DND-41 (cell line): Measurements from ENCODE around the gene CDH1.
A peak's percentile ranks its signal among the peaks of the same experiment; 100 is the strongest.

ENCODE experiments used
- ATAC-seq: fragments of 200-7000 bp; cut with Tn5 transposase; 3 replicates; pipeline ENCODE4 v1.9.1; 2021; ENCODE audit warnings: low read depth; ENCODE audit not compliant: insufficient read depth
- DNase-seq: peaks from one replicate; pipeline ENCODE4 v3.0.0-alpha.2; 2020
- H2AFZ ChIP-seq: 2 replicates; pipeline ENCODE4 v1.6.0; 2012; ENCODE audit warnings: low read depth, low read length
- H3K27ac ChIP-seq: 2 replicates; pipeline ENCODE4 v1.5.1; 2012; ENCODE audit warnings: low read length, inconsistent platforms
- H3K27me3 ChIP-seq: fragments of 200-600 bp; sonication (generic); 2 replicates; pipeline ENCODE4 v1.6.0; 2012; ENCODE audit warnings: low read length, mild to moderate bottlenecking, inconsistent platforms; ENCODE audit not compliant: insufficient read depth, poor library complexity
- H3K36me3 ChIP-seq: 2 replicates; pipeline ENCODE4 v1.5.1; 2012; ENCODE audit warnings: low read length, inconsistent platforms; ENCODE audit not compliant: insufficient read depth
- H3K4me1 ChIP-seq: 2 replicates; pipeline ENCODE4 v1.5.1; 2012; ENCODE audit warnings: mild to moderate bottlenecking, low read length; ENCODE audit not compliant: insufficient read depth
- H3K4me2 ChIP-seq: 2 replicates; pipeline ENCODE4 v1.6.0; 2012; ENCODE audit warnings: mild to moderate bottlenecking, moderate library complexity, low read length, inconsistent platforms; ENCODE audit not compliant: insufficient read depth
- H3K4me3 ChIP-seq, 2 experiments: fragments of 200-600 bp in 1 of 2; shearing (Covaris generic) in 1 of 2; 2 replicates each; pipeline ENCODE4 v1.5.1; 2012 to 2016; ENCODE audit warnings: inconsistent platforms in 2 of 2, low read length in 2 of 2, mild to moderate bottlenecking in 2 of 2, low read depth in 1 of 2, moderate library complexity in 1 of 2
- H3K79me2 ChIP-seq: 2 replicates; pipeline ENCODE4 v1.6.0; 2012; ENCODE audit warnings: low read length, inconsistent platforms; ENCODE audit not compliant: insufficient read depth
- H3K9ac ChIP-seq: 2 replicates; pipeline ENCODE4 v1.6.0; 2012; ENCODE audit warnings: low read depth, mild to moderate bottlenecking, inconsistent platforms, low read length, moderate library complexity
- H3K9me3 ChIP-seq: 2 replicates; pipeline ENCODE4 v1.5.1; 2012; ENCODE audit warnings: low read length, moderate library complexity, mild to moderate bottlenecking, inconsistent platforms; ENCODE audit not compliant: insufficient read depth, severe bottlenecking
- H4K20me1 ChIP-seq: 2 replicates; pipeline ENCODE4 v1.6.0; 2012; ENCODE audit warnings: low read length; ENCODE audit not compliant: insufficient read depth
- EZH2 ChIP-seq: IDR thresholded peaks from 3 replicates; pipeline ENCODE4 v1.6.1; 2012; ENCODE audit warnings: borderline replicate concordance, low read depth, mild to moderate bottlenecking, moderate library complexity, low read length, inconsistent platforms; ENCODE audit not compliant: severe bottlenecking
- TF ChIP-seq, protein P1 (sequence below): IDR thresholded peaks from 2 replicates; pipeline ENCODE4 v1.5.1; 2012; ENCODE audit warnings: borderline replicate concordance, low read length, moderate library complexity, mild to moderate bottlenecking; ENCODE audit not compliant: poor library complexity, severe bottlenecking; ENCODE audit errors: extremely low read depth

CDH1 gene

GRCh38 chr16:68731637-68732036 lies 5.5 kb upstream of the CDH1 start:
- Histone ChIP-seq H3K36me3 (no peaks in the 10 kb centered on the region), H3K27ac (no peak overlapping the region), H4K20me1 (no peaks in the 10 kb centered on the region), H3K4me3 (no peak overlapping the region), H3K9ac (no peak overlapping the region), H3K4me1 (no peaks in the 10 kb centered on the region), H2AFZ (no peak overlapping the region), H3K79me2 (no peaks in the 10 kb centered on the region), H3K9me3 (no peaks in the 10 kb centered on the region), H3K27me3 (peaks cover 8% of the 10 kb centered on the region), H3K4me2 (no peak overlapping the region)
- TF ChIP-seq, protein P1, sequence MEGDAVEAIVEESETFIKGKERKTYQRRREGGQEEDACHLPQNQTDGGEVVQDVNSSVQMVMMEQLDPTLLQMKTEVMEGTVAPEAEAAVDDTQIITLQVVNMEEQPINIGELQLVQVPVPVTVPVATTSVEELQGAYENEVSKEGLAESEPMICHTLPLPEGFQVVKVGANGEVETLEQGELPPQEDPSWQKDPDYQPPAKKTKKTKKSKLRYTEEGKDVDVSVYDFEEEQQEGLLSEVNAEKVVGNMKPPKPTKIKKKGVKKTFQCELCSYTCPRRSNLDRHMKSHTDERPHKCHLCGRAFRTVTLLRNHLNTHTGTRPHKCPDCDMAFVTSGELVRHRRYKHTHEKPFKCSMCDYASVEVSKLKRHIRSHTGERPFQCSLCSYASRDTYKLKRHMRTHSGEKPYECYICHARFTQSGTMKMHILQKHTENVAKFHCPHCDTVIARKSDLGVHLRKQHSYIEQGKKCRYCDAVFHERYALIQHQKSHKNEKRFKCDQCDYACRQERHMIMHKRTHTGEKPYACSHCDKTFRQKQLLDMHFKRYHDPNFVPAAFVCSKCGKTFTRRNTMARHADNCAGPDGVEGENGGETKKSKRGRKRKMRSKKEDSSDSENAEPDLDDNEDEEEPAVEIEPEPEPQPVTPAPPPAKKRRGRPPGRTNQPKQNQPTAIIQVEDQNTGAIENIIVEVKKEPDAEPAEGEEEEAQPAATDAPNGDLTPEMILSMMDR: no peak
- no peak for TF ChIP-seq EZH2
- ATAC-seq (no peak), DNase-seq (no peak)

- Histone ChIP-seq H2AFZ (no peak overlapping the region), H3K4me2 (no peak overlapping the region), H3K27ac (no peak overlapping the region), H3K27me3 (peaks cover 8% of the 10 kb centered on the region), H3K4me1 (no peaks in the 10 kb centered on the region), H3K36me3 (no peaks in the 10 kb centered on the region), H3K9me3 (no peaks in the 10 kb centered on the region), H3K4me3 (no peak overlapping the region), H3K79me2 (no peaks in the 10 kb centered on the region), H4K20me1 (no peaks in the 10 kb centered on the region), H3K9ac (no peak overlapping the region)
- TF ChIP-seq, protein P1: no peak
- no peak for TF ChIP-seq EZH2
- ATAC-seq: no peak
- peak; percentile 10 for DNase-seq
These were observed 4.9 kb upstream of the CDH1 start for GRCh38 chr16:68732042-68732680.

DNA sequence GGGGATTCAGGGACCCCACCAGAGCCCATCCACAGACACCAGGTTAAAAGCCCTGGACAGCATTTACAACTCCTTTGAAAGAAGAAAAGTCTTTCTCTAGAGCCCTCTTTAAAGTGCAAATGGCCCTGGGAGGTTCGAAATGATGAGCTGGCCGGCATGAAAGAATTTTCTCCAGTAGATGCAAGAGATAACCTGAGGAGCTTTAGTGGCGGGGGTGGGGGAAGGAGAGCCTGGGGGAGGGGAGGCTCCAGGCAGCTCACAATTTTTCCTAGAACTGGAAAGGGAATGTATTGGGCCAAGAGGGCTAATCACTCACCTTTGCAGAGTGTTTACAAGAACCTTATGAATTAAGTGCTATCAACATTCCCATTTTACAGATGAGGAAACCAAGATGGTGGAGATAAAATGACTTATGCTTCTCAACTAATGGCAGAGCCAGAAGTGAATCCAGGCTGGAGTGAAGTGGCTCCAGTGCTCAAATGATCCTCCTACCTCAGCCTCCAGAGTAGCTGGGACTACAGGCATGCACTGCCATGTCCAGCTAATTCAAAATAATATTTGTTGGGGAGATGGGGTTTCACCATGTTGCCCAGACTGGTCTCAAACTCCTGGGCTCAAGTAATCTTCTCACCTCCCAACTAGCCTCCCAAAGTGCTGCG lies 4.2 kb upstream of the CDH1 start:
- Histone ChIP-seq H2AFZ (no peak overlapping the region), H3K9ac (no peak overlapping the region), H3K4me1 (no peaks in the 10 kb centered on the region), H3K9me3 (no peaks in the 10 kb centered on the region), H4K20me1 (no peaks in the 10 kb centered on the region), H3K27ac (no peak overlapping the region), H3K4me2 (no peak overlapping the region), H3K79me2 (no peaks in the 10 kb centered on the region), H3K36me3 (no peaks in the 10 kb centered on the region), H3K4me3 (no peak overlapping the region), H3K27me3 (peaks cover 8% of the 10 kb centered on the region)
- TF ChIP-seq, protein P1: no peak
- TF ChIP-seq EZH2: no peak
- DNase-seq: no peak
- no peak for ATAC-seq
